Psoas muscle (tissue), 8 donors: ENCODE data around the gene NUMB. TPM values are rescaled to one million over a fixed set of nuclear protein-coding genes. Genes with fewer than 3 reads are reported as not detected.

Experiments used
- ATAC-seq, 4 donors: fragments of 200-7000 bp; cut with Tn5 transposase; one replicate each; pipeline ENCODE4 v1.9.1; 2020; ENCODE audit warnings: moderate library complexity in 3 of 4, mild to moderate bottlenecking in 2 of 4
- DNase-seq, 2 donors: peaks; one replicate each; pipeline ENCODE4 v3.0.0-alpha.2; 2020
- H3K27ac ChIP-seq: fragments of 200-600 bp; one replicate; pipeline ENCODE4 v1.8.0; 2022
- H3K27me3 ChIP-seq, 3 donors: fragments of 200-600 bp in 1 of 3; one replicate each; pipeline versions ENCODE4 v1.6.1 to v1.8.0; 2013 to 2022; ENCODE audit warnings: low read length in 2 of 3, mild to moderate bottlenecking in 2 of 3, moderate library complexity in 1 of 3; ENCODE audit not compliant: insufficient read depth in 3 of 3
- H3K36me3 ChIP-seq, 2 donors: fragments of 200-600 bp in 1 of 2; one replicate each; pipeline versions ENCODE4 v1.6.1 to v1.8.0; 2013 to 2022; ENCODE audit warnings: low read depth in 1 of 2, mild to moderate bottlenecking in 1 of 2, moderate library complexity in 1 of 2; ENCODE audit not compliant: insufficient read depth in 1 of 2
- H3K4me1 ChIP-seq: fragments of 200-600 bp; one replicate; pipeline ENCODE4 v1.8.0; 2022
- H3K4me3 ChIP-seq: fragments of 200-600 bp; one replicate; pipeline ENCODE4 v1.8.0; 2022; ENCODE audit warnings: mild to moderate bottlenecking
- H3K9me3 ChIP-seq: fragments of 200-600 bp; one replicate; pipeline ENCODE4 v1.8.0; 2022
- CTCF ChIP-seq: fragments of 200-600 bp; IDR thresholded peaks from one replicate; pipeline ENCODE4 v1.8.0; 2022; ENCODE audit warnings: antibody characterized with exemption
- WGBS, 3 donors: extraction: QIAGEN DNeasy Blood & Tissue Kit; methylation state at CpG; one replicate each; pipeline versions ENCODE4 v1.1.6 to v1.1.7; 2013; 5-methylcytosine and 5-hydroxymethylcytosine counted together
- intact Hi-C, 2 donors: fragments of 100-400 bp; cut with DNase I; formaldehyde crosslinking; loops; one replicate each; pipeline versions ENCODE4 v1.11.0 to v1.14.2; 2022
- polyA plus RNA-seq, 3 donors: library from polyadenylated mRNA; stranded (reverse); fragments of 200-250 nt; gene quantifications; one replicate each; pipeline ENCODE4 v1.2.3, GENCODE V29; 2013
- total RNA-seq, 4 donors: library from RNA; stranded (reverse); fragmentation: NEBNext Ultra II Directional in 2 of 4; extraction: Animal tissue kit (Norgen Biotek cat#: 25700) in 2 of 4; gene quantifications; one replicate each; pipeline versions ENCODE4 v1.2.1 to v1.2.4, GENCODE V29; 2021 to 2023
- donor health status: healthy with polysubstance abuse.
- donor health status: DM: no; HTN: no; CAD: no; lungs with moderate emphysema.
- donor health status: Bipolar disorder and iron deficiency.
- donor health status: healthy.
- donor health status: DM: yes; HTN: yes; CAD: no.
- donor health status: DM: no; HTN: no; CAD: no.
- donor health status: DM: no; HTN: no; CAD: no.
- donor health status: DM: yes; HTN: yes; CAD: no.

NUMB gene
- total and polyA plus RNA-seq, 7 donors = 12.5 to 26.4 (median 24.6) TPM

GRCh38 chr14:73255693-73256225 is 202.6 kb downstream of the NUMB start:
- intact Hi-C loops = no loop called here
- DNase-seq = peak in 1 of 2 donors; percentile 30
- TF ChIP-seq CTCF = no peak
- Histone ChIP-seq H3K4me3 (no peak overlapping the region), H3K9me3 (no peaks in the 10 kb centered on the region), H3K4me1 (no peaks in the 10 kb centered on the region), H3K27me3 (no peaks in the 10 kb centered on the region), H3K27ac (no peak overlapping the region), H3K36me3 (no peaks in the 10 kb centered on the region)
- 85 to 89% (median 88%) methylated on average over 9 of the region's 9 CpGs for WGBS, 3 donors
- ATAC-seq = no peak

- peak in 1 of 2 donors; percentile 2 for DNase-seq
- no peak for ATAC-seq
- Histone ChIP-seq H3K27me3 (no peaks in the 10 kb centered on the region), H3K27ac (no peak overlapping the region), H3K9me3 (no peaks in the 10 kb centered on the region), H3K36me3 (no peaks in the 10 kb centered on the region), H3K4me1 (no peaks in the 10 kb centered on the region), H3K4me3 (no peak overlapping the region)
- TF ChIP-seq CTCF = no peak
- WGBS, 3 donors = 89 to 95% (median 92%) methylated on average over 6 of the region's 6 CpGs
- intact Hi-C loops = no loop called here
These were observed 203.3 kb downstream of the NUMB start for GRCh38 chr14:73255005-73255400.

GRCh38 chr14:73254247-73255004 is 203.9 kb downstream of the NUMB start:
- ATAC-seq (no peak), DNase-seq (peak in 1 of 2 donors; percentile 44)
- no peak overlapping the region for H3K27ac ChIP-seq
- H3K4me1 ChIP-seq = no peaks in the 10 kb centered on the region
- intact Hi-C loops = no loop called here
- no peaks in the 10 kb centered on the region for H3K36me3 ChIP-seq
- no peaks in the 10 kb centered on the region for H3K27me3 ChIP-seq
- H3K9me3 ChIP-seq = no peaks in the 10 kb centered on the region
- TF ChIP-seq CTCF = no peak
- H3K4me3 ChIP-seq = no peak overlapping the region
- 84 to 88% (median 88%) methylated on average over 25 to 28 of the region's 28 CpGs for WGBS, 3 donors

- WGBS, 3 donors = 89 to 92% (median 89%) methylated on average over 12 of the region's 12 CpGs
- H3K9me3 ChIP-seq = no peaks in the 10 kb centered on the region
- H3K27ac ChIP-seq = no peak overlapping the region
- intact Hi-C loops = no loop called here
- no peaks in the 10 kb centered on the region for H3K4me1 ChIP-seq
- no peak overlapping the region for H3K4me3 ChIP-seq
- TF ChIP-seq CTCF = no peak
- DNase-seq (peak in 1 of 2 donors; percentile 16), ATAC-seq (no peak)
- H3K27me3 ChIP-seq = no peaks in the 10 kb centered on the region
- no peaks in the 10 kb centered on the region for H3K36me3 ChIP-seq
These were observed 204.6 kb downstream of the NUMB start for GRCh38 chr14:73253721-73254120.

- Histone ChIP-seq H3K27me3 (no peaks in the 10 kb centered on the region), H3K27ac (no peak overlapping the region), H3K4me3 (no peak overlapping the region), H3K36me3 (no peaks in the 10 kb centered on the region), H3K4me1 (no peaks in the 10 kb centered on the region), H3K9me3 (no peaks in the 10 kb centered on the region)
- WGBS, 3 donors = 81 to 93% (median 91%) methylated on average over 10 of the region's 10 CpGs
- intact Hi-C loops = no loop called here
- DNase-seq (no peak), ATAC-seq (no peak)
- TF ChIP-seq CTCF = no peak
These were observed 205.1 kb downstream of the NUMB start for GRCh38 chr14:73253323-73253610.
